HG03139 (cell line): ENCODE measurements around the gene HEATR1.
"Not testable (repeated sequence)": the region's sequence is repeated elsewhere in the genome, so short reads cannot be mapped to it uniquely, and the experiment has no call there.

ENCODE experiments used
- ATAC-seq: cut with Tn5 transposase; IDR thresholded peaks from one replicate; pipeline ENCODE4 v1.9.1; 2021; ENCODE audit not compliant: unreplicated experiment

Gene HEATR1

DNA sequence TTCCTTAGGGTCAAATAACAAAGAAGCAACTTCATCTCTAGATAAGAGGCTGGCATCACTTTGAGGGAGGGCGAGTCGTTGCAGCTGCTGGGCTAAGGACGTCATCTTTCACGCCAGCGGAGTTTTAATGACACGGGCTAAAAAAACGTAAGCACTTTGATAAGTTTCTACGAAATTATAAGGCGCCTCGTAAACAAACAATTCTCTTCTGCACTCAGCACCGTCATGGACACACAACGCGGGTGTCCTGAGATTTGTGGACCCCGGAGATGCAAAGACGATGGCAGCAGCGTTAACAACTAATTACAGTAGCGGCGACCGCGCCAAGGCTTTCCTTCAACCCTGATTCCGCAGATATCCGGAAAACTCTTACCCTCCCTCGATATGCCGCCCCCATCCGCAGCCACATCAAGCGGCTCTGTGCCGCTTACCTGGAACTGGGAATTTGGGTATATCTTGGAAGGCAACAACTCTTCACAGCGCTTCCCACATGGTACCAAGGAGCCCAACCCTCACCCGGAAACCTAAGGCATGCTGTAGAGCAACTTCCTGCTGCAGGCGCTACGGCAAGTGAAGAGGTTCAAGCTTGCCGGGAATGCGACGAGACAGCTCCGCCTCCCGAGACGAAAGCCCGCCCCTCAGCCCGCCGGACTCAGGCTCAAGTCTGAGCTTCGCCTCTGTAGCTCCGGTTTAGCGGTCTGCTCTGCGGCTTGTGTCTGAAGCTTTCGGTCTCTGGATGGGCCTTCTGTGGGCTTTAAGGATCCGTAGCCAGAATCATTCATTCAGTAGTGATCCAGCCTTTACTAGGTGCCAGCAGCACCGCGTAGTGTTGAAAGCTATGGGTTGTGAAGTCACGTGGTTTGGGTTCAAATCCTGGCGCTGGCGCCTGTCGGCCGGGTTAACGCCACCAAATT, at the start of gene HEATR1:
Gene HEATR1 (minus strand): TSS at position 526 of the 914 bp plus-strand sequence. CDS start 421 bp downstream, at position 105.
- peak; percentile 94 for ATAC-seq

DNA sequence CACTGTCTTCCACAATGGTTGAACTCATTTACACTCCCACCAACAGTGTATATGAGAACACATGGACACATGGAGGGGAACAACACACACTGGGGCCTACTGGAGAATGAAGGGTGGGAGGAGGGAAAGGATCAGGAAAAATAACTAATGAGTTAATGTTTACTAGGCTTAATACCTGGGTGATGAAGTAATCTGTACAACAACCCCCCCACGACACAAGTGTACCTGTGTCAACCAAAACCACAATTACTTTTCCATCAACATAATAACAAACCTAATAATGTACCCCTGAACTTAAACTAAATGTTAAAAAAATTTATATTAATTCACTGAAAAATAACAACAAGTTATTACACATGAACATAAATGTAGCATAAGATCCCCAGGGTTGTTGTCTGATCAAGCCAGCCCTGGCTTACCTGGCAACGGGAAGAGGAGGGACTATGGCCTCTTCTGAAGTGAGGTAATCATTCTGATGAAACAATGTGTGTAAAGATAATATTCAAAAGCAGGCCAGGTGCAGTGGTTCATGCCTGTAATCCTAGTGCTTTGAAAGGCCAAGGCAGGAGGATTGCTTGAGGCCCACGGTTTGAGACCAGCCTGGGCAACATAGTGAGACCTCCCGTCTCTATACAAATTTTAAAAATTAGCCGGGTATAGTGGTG, 40.8 kb upstream of the HEATR1 start:
- ATAC-seq = no peak

- no peak for ATAC-seq
Measured at GRCh38 chr1:236642763-236643162, 38.4 kb upstream of the HEATR1 start.

DNA sequence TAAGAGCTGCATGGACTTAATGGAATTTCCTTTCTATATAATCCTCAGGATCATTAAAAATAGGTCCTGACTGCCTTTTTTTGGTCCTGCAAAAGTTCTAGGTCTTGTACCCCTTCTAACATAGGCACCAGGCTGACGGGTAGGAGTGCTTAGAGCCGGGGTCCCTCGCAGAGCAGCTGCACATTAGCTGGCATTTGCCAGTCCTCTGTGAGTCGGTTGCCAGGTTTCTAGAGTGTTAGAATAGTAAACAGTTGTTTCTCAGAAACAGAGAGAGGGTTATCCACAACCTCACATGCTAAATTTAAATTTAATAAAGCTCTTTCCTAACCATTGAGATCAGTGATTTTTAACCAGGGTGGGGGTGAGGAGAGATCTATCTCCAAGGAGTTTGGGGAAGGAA, 35.4 kb upstream of the HEATR1 start:
- no peak for ATAC-seq

DNA sequence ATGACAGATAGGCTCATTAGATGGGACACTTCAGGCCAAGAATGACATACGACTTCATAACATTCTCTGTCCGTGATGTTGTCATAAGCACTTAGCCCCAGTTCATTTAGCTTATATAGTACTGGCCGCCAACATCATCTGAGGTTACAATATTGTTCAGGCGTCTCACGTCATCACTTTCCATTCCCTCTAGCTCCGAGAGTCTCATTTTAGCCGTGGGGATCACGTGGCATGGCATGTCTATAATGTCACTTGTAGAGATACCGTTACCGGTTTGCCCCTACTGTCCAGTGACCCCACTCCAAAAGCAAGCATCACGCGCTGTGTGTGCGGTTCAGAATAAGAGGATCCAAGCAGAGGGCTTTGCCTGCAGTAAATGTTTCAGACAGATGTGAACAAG, 34.6 kb upstream of the HEATR1 start:
- no peak for ATAC-seq

GRCh38 chr1:236636017-236636416, 31.7 kb upstream of the HEATR1 start:
- ATAC-seq = no peak

GRCh38 chr1:236627727-236628408, 23.6 kb upstream of the HEATR1 start:
- ATAC-seq = no peak

DNA sequence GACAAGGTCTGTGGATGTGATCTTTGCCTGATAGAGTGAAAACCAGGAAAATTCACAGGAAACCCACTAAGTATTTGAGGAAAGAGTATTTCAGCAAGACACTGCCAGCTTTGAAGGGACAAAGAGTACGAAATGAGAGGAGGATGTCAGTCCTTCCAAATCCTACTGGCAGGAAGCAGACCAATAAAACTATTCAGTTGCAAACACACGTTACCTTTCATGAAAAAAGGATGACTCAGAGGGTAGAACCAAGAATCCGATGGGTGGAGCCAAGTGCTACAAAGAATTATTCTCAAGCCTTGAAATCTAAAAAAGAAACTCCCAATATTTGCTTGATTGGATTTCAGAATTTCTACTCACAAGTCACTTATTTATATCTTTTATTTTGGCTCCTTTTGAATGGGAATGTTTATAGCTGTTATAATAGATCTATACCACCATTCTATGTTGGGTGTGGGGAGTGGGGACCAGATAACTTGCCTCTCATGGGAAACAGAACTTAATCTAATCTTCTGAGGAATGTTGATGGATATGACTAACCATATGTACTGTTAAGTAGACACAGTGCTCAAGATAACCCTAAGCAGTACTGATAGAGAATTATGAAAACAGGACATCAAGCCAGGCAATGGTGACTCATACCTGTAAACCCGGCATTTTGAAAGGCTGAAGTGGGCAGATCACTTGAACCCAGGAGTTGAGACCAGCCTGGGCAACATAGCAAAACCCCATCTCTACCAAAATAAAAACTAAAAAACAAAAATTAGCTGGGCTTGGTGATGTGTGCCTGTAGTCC, 19.3 kb upstream of the HEATR1 start:
- no peak for ATAC-seq

DNA sequence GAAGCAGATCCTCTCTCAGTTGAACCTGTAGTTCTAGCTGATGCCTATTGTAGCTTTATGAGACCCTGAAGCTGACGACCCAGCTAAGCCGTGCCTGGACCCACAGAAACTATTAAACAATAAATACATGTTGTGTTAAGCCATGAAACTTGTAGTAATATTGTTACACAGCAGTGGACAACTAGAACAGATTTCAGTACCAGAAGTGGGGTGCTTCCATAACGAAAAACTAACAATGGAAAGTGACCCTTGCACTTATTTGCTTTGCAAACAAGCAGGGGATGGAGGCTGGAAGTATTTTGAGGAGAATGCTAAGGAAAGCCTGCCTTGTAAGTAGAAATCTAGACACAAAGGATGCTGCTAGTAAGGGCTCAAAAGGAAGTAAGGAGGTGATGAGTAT, 18.1 kb upstream of the HEATR1 start:
- ATAC-seq = no peak

- no peak for ATAC-seq
Measured at GRCh38 chr1:236619398-236619797, 15.1 kb upstream of the HEATR1 start.

DNA sequence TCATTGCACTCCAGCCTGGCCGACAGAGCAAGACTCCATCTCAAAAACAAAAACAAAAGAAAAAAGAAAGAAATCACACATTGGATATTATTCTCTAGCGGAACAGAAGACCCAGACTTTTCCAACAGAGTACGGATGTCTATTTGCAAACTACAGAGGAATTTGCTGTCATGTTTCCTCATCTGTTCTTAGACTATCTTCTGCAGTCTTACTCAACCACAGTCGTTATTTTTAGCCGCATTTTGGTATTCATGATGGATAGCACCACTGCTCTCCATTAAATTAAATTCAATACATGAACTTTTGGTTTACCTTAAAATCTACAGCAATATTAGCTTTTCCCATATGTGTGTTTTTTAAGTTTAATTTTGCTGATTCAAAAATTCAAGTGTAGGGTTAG, 14.2 kb upstream of the HEATR1 start:
- ATAC-seq = no peak

DNA sequence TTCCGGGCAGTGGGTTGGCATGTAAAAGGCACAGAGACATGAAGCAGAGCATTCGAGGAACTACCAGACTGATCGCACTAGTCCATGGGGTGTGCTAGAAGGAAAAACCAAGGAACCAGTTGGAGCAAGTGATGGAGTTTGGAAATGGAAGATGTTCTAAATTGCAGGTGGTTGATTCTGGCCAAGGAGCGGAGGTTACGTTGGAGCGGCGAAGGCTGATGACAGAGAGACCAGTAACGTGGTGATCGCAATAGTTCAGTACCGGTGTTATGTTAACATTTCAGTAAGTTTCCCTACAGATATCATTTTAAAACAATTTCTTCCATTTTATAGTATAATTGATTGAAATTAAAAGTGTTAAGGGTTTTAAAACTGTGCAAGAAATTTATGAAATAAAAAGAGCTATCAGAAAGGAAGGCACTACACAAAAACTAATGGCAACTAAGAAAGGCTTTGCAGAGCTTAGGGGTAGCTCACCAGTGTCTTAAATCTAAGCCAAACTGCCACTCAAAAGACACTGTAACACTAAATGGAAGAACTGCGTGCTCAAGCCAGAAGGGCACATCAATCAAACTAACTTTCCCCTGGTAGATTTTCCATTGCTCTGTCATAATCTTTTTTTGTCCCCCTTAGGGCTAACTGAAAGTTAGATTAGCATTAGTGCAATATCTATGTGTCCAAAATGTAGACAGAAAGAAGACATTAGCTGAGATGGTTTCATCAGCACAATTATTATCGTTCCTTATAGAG, 11.3 kb upstream of the HEATR1 start:
- no peak for ATAC-seq

DNA sequence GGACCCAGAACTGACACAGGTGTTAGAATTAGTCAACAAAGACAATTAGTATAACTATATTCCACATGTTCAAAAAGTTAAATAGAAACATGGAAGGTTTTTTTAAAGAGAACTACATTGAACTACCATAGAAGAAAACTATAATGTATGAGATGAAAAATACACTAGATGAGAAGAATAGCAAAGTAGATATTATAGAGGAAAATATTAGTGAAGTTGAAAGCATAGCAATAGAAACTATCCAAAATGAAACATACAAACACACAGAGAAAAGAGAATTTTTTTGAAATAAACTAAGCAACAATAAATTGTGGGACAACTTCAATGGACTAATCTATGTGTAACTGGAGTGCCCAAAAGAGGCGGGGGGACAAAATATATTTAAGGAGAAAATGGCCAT, 8.0 kb upstream of the HEATR1 start:
- no peak for ATAC-seq

DNA sequence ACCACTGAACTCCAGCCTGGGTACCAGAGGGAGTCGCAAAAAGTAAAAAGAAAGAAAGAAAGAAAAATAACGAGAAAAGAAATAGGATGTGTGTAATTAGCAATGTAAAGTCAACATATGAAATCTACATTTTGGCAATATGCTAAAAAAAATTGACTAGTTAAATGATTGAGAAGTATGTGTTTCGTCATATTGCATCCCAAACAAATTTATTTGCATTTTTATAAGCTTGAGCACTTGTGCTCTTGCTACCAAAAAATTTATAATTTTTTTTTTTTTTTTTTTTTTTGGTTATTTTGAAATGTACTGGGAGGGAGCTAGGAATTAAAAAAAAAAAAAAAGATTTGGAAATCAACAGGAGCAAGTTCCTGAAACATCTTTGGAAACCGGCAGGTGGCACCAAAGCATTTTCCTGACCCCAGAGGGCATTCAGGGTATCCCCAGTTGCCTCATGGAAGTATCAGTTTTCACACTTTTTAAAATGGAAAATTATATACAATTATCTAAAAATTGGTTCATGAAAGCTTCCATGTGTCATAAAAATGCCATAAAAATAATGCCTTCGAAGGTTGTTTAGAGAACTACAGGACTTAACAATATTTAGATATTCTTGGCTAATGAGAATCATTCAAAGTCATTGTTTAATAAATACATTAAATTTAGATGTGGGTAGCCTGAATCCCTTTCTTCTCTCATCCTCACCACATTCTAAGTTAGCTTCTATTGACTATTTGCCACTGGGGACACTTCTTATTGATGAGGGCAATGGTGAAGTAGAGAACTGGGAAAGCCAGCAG, 4.8 kb upstream of the HEATR1 start:
- no peak for ATAC-seq

DNA sequence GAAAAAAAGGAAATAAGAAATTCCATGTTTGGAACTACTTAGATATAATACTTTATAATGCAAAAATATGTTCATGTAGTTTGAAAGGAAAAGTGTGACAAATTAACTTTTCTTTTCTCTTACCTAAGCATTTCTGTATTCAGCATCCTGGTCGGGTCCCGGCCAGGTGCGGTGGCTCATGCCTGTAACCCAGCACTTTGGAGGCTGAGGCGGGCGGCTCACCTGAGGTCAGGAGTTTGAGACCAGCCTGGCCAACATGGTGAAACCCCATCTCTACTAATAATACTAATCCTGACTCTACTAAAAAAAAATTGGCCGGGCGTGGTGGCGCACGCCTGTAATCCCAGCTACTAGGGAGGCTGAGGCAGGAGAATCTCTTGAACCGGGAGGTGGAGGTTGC, 3.3 kb upstream of the HEATR1 start:
- ATAC-seq = not testable (repeated sequence)

DNA sequence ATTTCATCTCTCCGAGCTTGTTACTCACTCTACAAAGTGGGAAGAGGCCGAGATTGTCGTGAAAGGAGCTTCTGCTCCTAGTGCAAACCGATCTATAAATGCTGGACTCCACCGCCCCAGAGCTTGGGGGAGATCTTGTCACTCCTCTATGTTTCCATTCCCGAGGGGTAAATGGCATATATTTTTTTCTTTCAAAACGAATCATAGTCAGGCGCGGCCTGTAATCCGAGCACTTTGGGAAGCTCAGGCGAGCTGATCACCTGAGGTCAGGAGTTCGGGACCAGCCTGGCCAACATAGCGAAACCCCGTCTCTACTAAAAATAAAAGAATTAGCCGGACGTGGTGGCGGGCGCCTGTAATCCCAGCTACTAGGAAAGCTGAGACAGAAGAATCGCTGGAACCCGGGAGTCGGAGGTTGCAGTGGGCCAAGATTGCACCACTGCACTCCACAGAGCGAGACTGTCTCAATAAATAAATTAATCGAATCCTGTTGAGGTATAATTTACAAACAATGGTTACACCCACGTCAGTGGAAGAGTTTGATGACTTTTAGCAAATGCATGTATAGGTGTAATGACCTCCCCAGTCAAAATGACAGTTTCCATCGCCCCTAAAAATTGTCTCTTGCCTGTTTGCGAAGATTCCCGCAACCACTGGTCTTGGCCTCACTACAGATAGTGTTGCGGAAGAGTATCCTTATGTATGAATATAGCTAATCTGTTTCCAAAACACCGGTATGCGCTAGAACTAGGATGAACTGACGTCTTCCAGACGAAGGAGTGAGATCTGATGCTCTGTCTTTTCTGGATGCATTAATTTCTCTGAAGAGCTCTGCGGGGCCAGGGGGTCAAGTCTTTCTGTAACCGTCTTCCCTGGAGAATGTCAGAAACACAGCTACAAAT, 840 bp upstream of the HEATR1 start:
- no peak for ATAC-seq

- ATAC-seq = no peak
Measured at GRCh38 chr1:236602171-236602570, 2.1 kb downstream of the HEATR1 start.

DNA sequence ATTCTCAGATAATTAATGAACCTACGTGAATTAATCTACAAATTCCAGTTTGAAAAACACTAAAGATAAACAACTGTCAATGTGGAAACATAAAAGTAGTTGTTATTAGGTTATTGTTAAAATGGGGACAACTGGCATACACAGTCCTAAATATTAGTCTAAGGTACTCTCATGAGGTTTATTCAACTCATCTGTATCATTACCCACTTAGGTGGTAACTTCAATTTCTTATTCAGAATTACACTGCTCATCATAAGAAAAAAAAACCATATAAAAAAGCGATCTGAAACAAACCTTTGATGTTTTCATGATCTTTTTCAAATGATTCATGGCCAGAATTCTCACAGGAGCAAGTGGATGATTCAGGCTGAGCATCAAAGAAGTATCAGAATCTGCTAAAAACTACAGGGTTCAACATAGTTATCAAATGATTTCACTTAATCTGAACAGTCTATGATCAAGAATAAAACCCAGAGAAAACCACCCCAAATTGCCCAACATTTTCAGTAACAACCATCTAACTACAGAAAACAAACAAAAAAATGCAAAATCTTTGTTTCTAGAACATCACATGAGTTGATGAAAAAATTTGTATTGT, 13.7 kb downstream of the HEATR1 start:
- ATAC-seq = no peak
